HG03442 (cell line): ENCODE results near the gene ROBO1.

Experiments
- ATAC-seq: cut with Tn5 transposase; IDR thresholded peaks from one replicate; pipeline ENCODE4 v1.9.1; 2021; ENCODE audit warnings: mild to moderate bottlenecking, moderate library complexity; ENCODE audit not compliant: unreplicated experiment

The ROBO1 gene

GRCh38 chr3:78940128-78940527, 827.7 kb downstream of the ROBO1 start:
- ATAC-seq, result no peak

GRCh38 chr3:78937475-78937874, 830.3 kb downstream of the ROBO1 start:
- no peak for ATAC-seq

- no peak for ATAC-seq
These were observed 840.0 kb downstream of the ROBO1 start for GRCh38 chr3:78927759-78928158.

- ATAC-seq, result no peak
These were observed 841.3 kb downstream of the ROBO1 start for GRCh38 chr3:78926523-78926922.

- ATAC-seq, result no peak
These were observed 843.1 kb downstream of the ROBO1 start for GRCh38 chr3:78924711-78925110.

- no peak for ATAC-seq
These were observed 848.6 kb downstream of the ROBO1 start for GRCh38 chr3:78919021-78919755.

- no peak for ATAC-seq
These were observed 849.3 kb downstream of the ROBO1 start for GRCh38 chr3:78918361-78919020.

GRCh38 chr3:78917536-78917935, 850.3 kb downstream of the ROBO1 start:
- ATAC-seq, result no peak

- ATAC-seq, result no peak
These were observed 854.1 kb downstream of the ROBO1 start for GRCh38 chr3:78913711-78914110.

- ATAC-seq, result no peak
These were observed 855.1 kb downstream of the ROBO1 start for GRCh38 chr3:78912687-78913086.

- no peak for ATAC-seq
These were observed 855.5 kb downstream of the ROBO1 start for GRCh38 chr3:78912259-78912658.

GRCh38 chr3:78911394-78911793, 856.4 kb downstream of the ROBO1 start:
- no peak for ATAC-seq

- ATAC-seq, result no peak
These were observed 859.6 kb downstream of the ROBO1 start for GRCh38 chr3:78908236-78908635.

GRCh38 chr3:78907367-78907766, 860.4 kb downstream of the ROBO1 start:
- no peak for ATAC-seq

- no peak for ATAC-seq
These were observed 860.9 kb downstream of the ROBO1 start for GRCh38 chr3:78906930-78907329.

- ATAC-seq, result no peak
These were observed 861.6 kb downstream of the ROBO1 start for GRCh38 chr3:78906245-78906644.

GRCh38 chr3:78905700-78906099, 862.1 kb downstream of the ROBO1 start:
- ATAC-seq, result no peak

- ATAC-seq, result no peak
These were observed 866.3 kb downstream of the ROBO1 start for GRCh38 chr3:78901544-78901943.

GRCh38 chr3:78900880-78901279, 866.9 kb downstream of the ROBO1 start:
- ATAC-seq, result no peak

- ATAC-seq, result no peak
These were observed 867.4 kb downstream of the ROBO1 start for GRCh38 chr3:78900426-78900825.

GRCh38 chr3:78895528-78895927, 872.3 kb downstream of the ROBO1 start:
- no peak for ATAC-seq

- ATAC-seq, result no peak
These were observed 873.0 kb downstream of the ROBO1 start for GRCh38 chr3:78894787-78895186.

- ATAC-seq, result no peak
These were observed 874.6 kb downstream of the ROBO1 start for GRCh38 chr3:78893161-78893560.
